SK-N-SH (cell line): ENCODE results near the gene RAB27B. TPM values are rescaled to one million over a fixed set of nuclear protein-coding genes. Genes with fewer than 3 reads are reported as not detected.

ENCODE experiments used
- CTCF ChIA-PET: fragments of 300-600, 350-600 bp; formaldehyde crosslinking; extraction: SDS; loops from one replicate; lab custom pipeline; 2021; lab: Yijun Ruan, JAX
- POLR2A ChIA-PET: fragments of 350-600 bp; sonication (Branson Sonifier 250); formaldehyde crosslinking; extraction: SDS; loops from one replicate; lab custom pipeline; 2020; ENCODE audit warnings: antibody characterized with exemption, inconsistent platforms; lab: Yijun Ruan, JAX
- DNase-seq: peaks from one replicate; pipeline ENCODE4 v3.0.0; 2012
- H2AFZ ChIP-seq: fragments of 200-600 bp; sonication (generic); 2 replicates; pipeline ENCODE4 v1.8.1; 2016; ENCODE audit warnings: antibody characterized with exemption, mild to moderate bottlenecking, low read depth
- H3F3A ChIP-seq: fragments of 200-600 bp; sonication (generic); replicated peaks from 2 replicates; pipeline ENCODE3; 2016; ENCODE audit warnings: antibody characterized with exemption, mild to moderate bottlenecking; ENCODE audit not compliant: insufficient read depth
- H3K27ac ChIP-seq, 2 experiments: fragments of 200-500 bp in 1 of 2; fragments of 200-600 bp in 1 of 2; sonication (Bioruptor generic) in 1 of 2; sonication (generic), shearing (Covaris generic) in 1 of 2; 2 replicates each; pipeline versions ENCODE4 v1.5.1 to v1.6.1; 2014 to 2016; ENCODE audit warnings: low read depth in 2 of 2, inconsistent platforms in 1 of 2, low read length in 1 of 2, mild to moderate bottlenecking in 1 of 2, mixed read lengths in 1 of 2
- H3K27me3 ChIP-seq: fragments of 200-600 bp; sonication (generic), shearing (Covaris generic); 2 replicates; pipeline ENCODE4 v1.6.1; 2016; ENCODE audit warnings: mixed run types; ENCODE audit not compliant: insufficient read depth
- H3K36me3 ChIP-seq, 2 experiments: fragments of 200-500 bp in 1 of 2; fragments of 200-600 bp in 1 of 2; sonication (Bioruptor generic) in 1 of 2; sonication (generic) in 1 of 2; replicated peaks in 1 of 2; 2 replicates each; pipeline versions ENCODE3 to v1.5.1; 2014 to 2016; ENCODE audit warnings: low read length in 1 of 2, mild to moderate bottlenecking in 1 of 2; ENCODE audit not compliant: insufficient read depth in 2 of 2, control insufficient read depth in 1 of 2
- H3K4me1 ChIP-seq, 2 experiments: fragments of 200-500 bp in 1 of 2; fragments of 200-600 bp in 1 of 2; sonication (Bioruptor generic) in 1 of 2; sonication (generic), shearing (Covaris generic) in 1 of 2; 2 replicates each; pipeline versions ENCODE4 v1.5.1 to v1.6.1; 2014 to 2016; ENCODE audit warnings: low read depth in 1 of 2, low read length in 1 of 2, mixed run types in 1 of 2; ENCODE audit not compliant: insufficient read depth in 2 of 2, control insufficient read depth in 1 of 2
- H3K4me2 ChIP-seq: fragments of 200-600 bp; sonication (generic), shearing (Covaris generic); 2 replicates; pipeline ENCODE4 v1.6.1; 2017; ENCODE audit warnings: mixed run types
- H3K4me3 ChIP-seq, 2 experiments: fragments of 200-500 bp in 1 of 2; fragments of 200-600 bp in 1 of 2; sonication (Bioruptor generic) in 1 of 2; sonication (generic), shearing (Covaris generic) in 1 of 2; 2 replicates each; pipeline versions ENCODE4 v1.5.1 to v1.8.1; 2014 to 2016; ENCODE audit warnings: low read depth in 2 of 2, inconsistent platforms in 1 of 2, low read length in 1 of 2, mild to moderate bottlenecking in 1 of 2, mixed read lengths in 1 of 2, moderate library complexity in 1 of 2
- H3K79me2 ChIP-seq: fragments of 200-600 bp; sonication (generic); 2 replicates; pipeline ENCODE4 v1.8.1; 2017; ENCODE audit warnings: mild to moderate bottlenecking; ENCODE audit not compliant: insufficient read depth
- H3K9ac ChIP-seq: fragments of 200-600 bp; sonication (generic); 2 replicates; pipeline ENCODE4 v1.6.1; 2017; ENCODE audit warnings: mixed run types
- H3K9me2 ChIP-seq: fragments of 200-600 bp; sonication (generic); 2 replicates; pipeline ENCODE4 v1.6.1; 2017; ENCODE audit warnings: mixed run types
- H3K9me3 ChIP-seq: fragments of 200-600 bp; sonication (generic); 2 replicates; pipeline ENCODE4 v1.6.1; 2017; ENCODE audit warnings: mixed run types, mild to moderate bottlenecking, moderate library complexity
- H4K20me1 ChIP-seq: fragments of 200-600 bp; sonication (generic); 2 replicates; pipeline ENCODE4 v1.6.1; 2017; ENCODE audit warnings: mild to moderate bottlenecking, mixed run types; ENCODE audit not compliant: insufficient read depth
- CHD2 ChIP-seq: fragments of 150-350 bp; IDR thresholded peaks from 2 replicates; pipeline ENCODE4 v1.6.1; 2018; ENCODE audit warnings: low read length; ENCODE audit not compliant: partially characterized antibody
- FOXJ3 ChIP-seq: sonication (generic); formaldehyde crosslinking; IDR thresholded peaks from 2 replicates; pipeline ENCODE4 v1.5.1; 2020; ENCODE audit warnings: mild to moderate bottlenecking, missing genetic modification reagents
- MXI1 ChIP-seq: IDR thresholded peaks from 2 replicates; pipeline ENCODE4 v1.6.1; 2012; ENCODE audit warnings: mild to moderate bottlenecking, low read depth, low read length, improper control_type of control experiment
- NFIC ChIP-seq: IDR thresholded peaks from 2 replicates; pipeline ENCODE4 v1.4.0; 2012; ENCODE audit warnings: borderline replicate concordance
- NRF1 ChIP-seq: IDR thresholded peaks from 2 replicates; pipeline ENCODE4 v1.6.1; 2012; ENCODE audit warnings: low read depth, mild to moderate bottlenecking, low read length
- RCOR1 ChIP-seq: fragments of 150-350 bp; IDR thresholded peaks from 2 replicates; pipeline ENCODE4 v1.6.1; 2017; ENCODE audit warnings: antibody characterized with exemption, low read length
- RFX5 ChIP-seq: IDR thresholded peaks from 2 replicates; pipeline ENCODE4 v1.6.1; 2012; ENCODE audit warnings: mild to moderate bottlenecking, improper control_type of control experiment, low read length
- RXRA ChIP-seq: IDR thresholded peaks from 2 replicates; pipeline ENCODE4 v1.4.0; 2012; ENCODE audit warnings: low read depth, mild to moderate bottlenecking, borderline replicate concordance
- SIN3A ChIP-seq: IDR thresholded peaks from 2 replicates; pipeline ENCODE4 v1.6.1; 2012; ENCODE audit warnings: low read depth, mild to moderate bottlenecking, low read length, moderate library complexity, borderline replicate concordance
- SMC3 ChIP-seq: IDR thresholded peaks from 2 replicates; pipeline ENCODE4 v1.6.1; 2012; ENCODE audit warnings: low read depth, low read length, improper control_type of control experiment
- TAF1 ChIP-seq: IDR thresholded peaks from 2 replicates; pipeline ENCODE4 v1.6.1; 2012; ENCODE audit warnings: low read depth, mild to moderate bottlenecking, low read length, moderate library complexity, borderline replicate concordance
- TCF12 ChIP-seq: IDR thresholded peaks from 2 replicates; pipeline ENCODE4 v1.4.0; 2012
- YY1 ChIP-seq: IDR thresholded peaks from 2 replicates; pipeline ENCODE4 v1.4.0; 2012; ENCODE audit warnings: low read depth, mild to moderate bottlenecking
- WGBS: methylation state at CpG from one replicate; pipeline ENCODE4 v1.1.6; 2017; ENCODE audit warnings: low lambda C conversion rate; 5-methylcytosine and 5-hydroxymethylcytosine counted together
- polyA plus RNA-seq, 3 experiments: library from polyadenylated mRNA; depleted of rRNA; stranded (reverse); fragments of >200 nt; gene quantifications; 2 replicates each; pipeline ENCODE4 v1.2.3, GENCODE V29; 2012
- TF ChIP-seq, protein P1 (sequence below): fragments of 150-350 bp; IDR thresholded peaks from 2 replicates; pipeline ENCODE4 v1.6.1; 2017; ENCODE audit warnings: antibody characterized with exemption, low read length, low read depth, borderline replicate concordance
- TF ChIP-seq, protein P2 (sequence below): IDR thresholded peaks from 2 replicates; pipeline ENCODE4; 2012
- TF ChIP-seq, protein P3 (sequence below): fragments of 200-600 bp; sonication (generic); IDR thresholded peaks from 2 replicates; pipeline ENCODE4 v1.6.1; 2017; ENCODE audit warnings: antibody characterized with exemption, mild to moderate bottlenecking, moderate library complexity
- TF ChIP-seq, protein P4 (sequence below): IDR thresholded peaks from 2 replicates; pipeline ENCODE4 v1.4.0; 2012; ENCODE audit warnings: low read depth, borderline replicate concordance

The RAB27B gene
- polyA plus RNA-seq, 1 of the 3 experiments (the other 2 are of a cell fraction), result 0.56 TPM

DNA sequence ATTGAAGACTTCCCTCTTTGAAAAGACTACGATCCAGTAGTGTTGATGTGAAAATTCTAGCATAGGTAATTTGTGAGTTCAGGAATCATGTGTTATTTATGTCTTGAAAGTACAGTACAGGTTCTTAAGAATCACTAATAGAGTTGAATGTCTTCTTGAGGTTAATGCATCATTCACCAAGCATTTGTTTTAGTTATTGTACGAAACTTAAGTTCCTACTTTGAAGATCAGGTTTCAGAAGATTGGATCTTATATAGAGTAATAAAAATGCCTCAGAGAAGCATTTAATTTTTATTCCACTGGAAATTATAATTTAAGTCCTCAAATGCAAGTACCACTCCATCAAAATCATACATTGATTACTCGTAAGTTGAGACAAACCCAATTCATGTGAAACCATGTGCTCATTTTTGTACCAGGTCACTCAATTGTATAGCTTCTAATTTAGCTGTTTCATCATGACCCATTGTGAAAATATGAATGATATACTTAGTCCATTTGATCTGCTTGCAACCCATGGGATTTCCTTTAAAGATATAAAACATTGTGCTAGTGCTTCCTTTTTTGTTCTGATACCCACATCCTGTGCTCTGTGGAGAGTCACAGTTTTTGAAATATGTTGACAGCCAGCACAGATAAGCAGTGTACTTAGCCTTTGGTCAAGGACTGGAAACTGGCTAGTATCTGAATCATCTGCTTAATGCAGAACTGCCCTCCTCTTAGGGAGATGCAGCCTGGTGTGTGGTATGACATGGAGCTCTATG lies 22.5 kb upstream of the RAB27B start (continued):
- TF ChIP-seq, protein P1, sequence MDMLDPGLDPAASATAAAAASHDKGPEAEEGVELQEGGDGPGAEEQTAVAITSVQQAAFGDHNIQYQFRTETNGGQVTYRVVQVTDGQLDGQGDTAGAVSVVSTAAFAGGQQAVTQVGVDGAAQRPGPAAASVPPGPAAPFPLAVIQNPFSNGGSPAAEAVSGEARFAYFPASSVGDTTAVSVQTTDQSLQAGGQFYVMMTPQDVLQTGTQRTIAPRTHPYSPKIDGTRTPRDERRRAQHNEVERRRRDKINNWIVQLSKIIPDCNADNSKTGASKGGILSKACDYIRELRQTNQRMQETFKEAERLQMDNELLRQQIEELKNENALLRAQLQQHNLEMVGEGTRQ, result no peak
- TF ChIP-seq YY1 (no peak), SIN3A (peak; percentile 88; the same call in 1 of the 2 replicates), RCOR1 (peak; percentile 79), RFX5 (no peak), MXI1 (peak; percentile 54), TAF1 (0 out of 2 replicates have a peak, but pooled peaks have one; percentile 50)
- TF ChIP-seq, protein P2, sequence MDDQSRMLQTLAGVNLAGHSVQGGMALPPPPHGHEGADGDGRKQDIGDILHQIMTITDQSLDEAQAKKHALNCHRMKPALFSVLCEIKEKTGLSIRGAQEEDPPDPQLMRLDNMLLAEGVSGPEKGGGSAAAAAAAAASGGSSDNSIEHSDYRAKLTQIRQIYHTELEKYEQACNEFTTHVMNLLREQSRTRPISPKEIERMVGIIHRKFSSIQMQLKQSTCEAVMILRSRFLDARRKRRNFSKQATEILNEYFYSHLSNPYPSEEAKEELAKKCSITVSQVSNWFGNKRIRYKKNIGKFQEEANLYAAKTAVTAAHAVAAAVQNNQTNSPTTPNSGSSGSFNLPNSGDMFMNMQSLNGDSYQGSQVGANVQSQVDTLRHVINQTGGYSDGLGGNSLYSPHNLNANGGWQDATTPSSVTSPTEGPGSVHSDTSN, result peak; percentile 98
- TF ChIP-seq, protein P3, sequence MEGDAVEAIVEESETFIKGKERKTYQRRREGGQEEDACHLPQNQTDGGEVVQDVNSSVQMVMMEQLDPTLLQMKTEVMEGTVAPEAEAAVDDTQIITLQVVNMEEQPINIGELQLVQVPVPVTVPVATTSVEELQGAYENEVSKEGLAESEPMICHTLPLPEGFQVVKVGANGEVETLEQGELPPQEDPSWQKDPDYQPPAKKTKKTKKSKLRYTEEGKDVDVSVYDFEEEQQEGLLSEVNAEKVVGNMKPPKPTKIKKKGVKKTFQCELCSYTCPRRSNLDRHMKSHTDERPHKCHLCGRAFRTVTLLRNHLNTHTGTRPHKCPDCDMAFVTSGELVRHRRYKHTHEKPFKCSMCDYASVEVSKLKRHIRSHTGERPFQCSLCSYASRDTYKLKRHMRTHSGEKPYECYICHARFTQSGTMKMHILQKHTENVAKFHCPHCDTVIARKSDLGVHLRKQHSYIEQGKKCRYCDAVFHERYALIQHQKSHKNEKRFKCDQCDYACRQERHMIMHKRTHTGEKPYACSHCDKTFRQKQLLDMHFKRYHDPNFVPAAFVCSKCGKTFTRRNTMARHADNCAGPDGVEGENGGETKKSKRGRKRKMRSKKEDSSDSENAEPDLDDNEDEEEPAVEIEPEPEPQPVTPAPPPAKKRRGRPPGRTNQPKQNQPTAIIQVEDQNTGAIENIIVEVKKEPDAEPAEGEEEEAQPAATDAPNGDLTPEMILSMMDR, result no peak
- TF ChIP-seq, all 33 proteins: peak for 24

DNA sequence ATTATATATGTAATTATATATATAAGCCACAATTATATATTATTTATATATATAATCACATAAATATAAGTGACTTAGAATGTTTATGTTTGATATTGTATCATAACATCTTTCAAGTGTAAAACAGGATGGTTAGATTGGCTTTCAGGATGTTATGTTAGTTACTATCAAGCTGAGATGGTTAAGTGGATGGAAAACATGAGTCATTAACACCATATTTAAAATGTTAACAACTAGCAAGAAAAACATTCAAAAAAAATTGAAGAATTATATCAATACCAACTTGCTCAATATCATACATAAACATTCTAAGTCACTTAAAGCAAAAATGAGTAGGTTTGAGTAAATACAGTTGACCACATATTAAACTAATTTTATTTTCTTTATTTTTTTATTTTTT lies 21.8 kb upstream of the RAB27B start:
- no peaks in the 10 kb centered on the region for H3K36me3 ChIP-seq
- H3K4me2 ChIP-seq, result no peak overlapping the region
- CTCF ChIA-PET, result interaction anchor here (1.1 kb wide), 1 partner anchor 178 kb away, joined by 3 read pairs; no protein-coding TSS in a partner anchor
- TF ChIP-seq TAF1, result no peak
- TF ChIP-seq, all 33 proteins: peak for 0
- Histone ChIP-seq H4K20me1 (no peaks in the 10 kb centered on the region), H3F3A (peaks cover 21% of the 10 kb centered on the region), H3K4me3 (no peak overlapping the region), H2AFZ (no peak overlapping the region), H3K9me2 (no peaks in the 10 kb centered on the region), H3K4me1 (peaks cover 2 to 7% of the 10 kb centered on the region in 2 experiments), H3K9me3 (no peaks in the 10 kb centered on the region), H3K27ac (peak overlapping the region in 1 of 2 experiments; percentile 96; a peak in 3 of 4 replicates), H3K27me3 (no peaks in the 10 kb centered on the region), H3K9ac (no peak overlapping the region), H3K79me2 (no peaks in the 10 kb centered on the region)
- DNase-seq, result no peak
- POLR2A ChIA-PET, result no interaction called here

DNA sequence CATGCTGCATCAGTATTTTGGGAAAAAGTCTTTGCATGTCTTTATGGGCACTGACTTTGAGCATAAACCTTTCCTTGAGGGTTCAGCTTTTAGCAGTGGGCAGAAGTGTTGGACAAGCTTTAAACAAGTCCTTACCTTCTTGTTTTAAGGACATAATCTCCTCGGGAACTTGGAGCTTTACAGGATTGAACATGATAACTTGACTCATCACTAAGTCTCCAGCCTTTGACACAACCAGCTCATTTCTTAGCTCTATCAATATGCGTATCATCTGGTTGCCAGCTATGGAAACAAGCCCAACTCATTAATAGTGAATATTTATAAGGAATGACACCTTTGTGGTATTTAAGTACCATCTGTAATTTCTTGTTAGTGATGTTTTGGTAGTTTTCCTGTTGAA lies 21.0 kb upstream of the RAB27B start:
- Histone ChIP-seq H2AFZ (no peak overlapping the region), H3K4me1 (peaks cover 2 to 7% of the 10 kb centered on the region in 2 experiments), H3K27ac (peak overlapping the region in 1 of 2 experiments; percentile 96; a peak in 1 of 4 replicates), H4K20me1 (no peaks in the 10 kb centered on the region), H3K9me2 (no peaks in the 10 kb centered on the region), H3K27me3 (no peaks in the 10 kb centered on the region), H3K79me2 (no peaks in the 10 kb centered on the region), H3K9me3 (no peaks in the 10 kb centered on the region), H3F3A (peaks cover 21% of the 10 kb centered on the region), H3K36me3 (no peaks in the 10 kb centered on the region), H3K9ac (no peak overlapping the region), H3K4me3 (no peak overlapping the region), H3K4me2 (no peak overlapping the region)
- ChIA-PET CTCF (no interaction called here), POLR2A (no interaction called here)
- TF ChIP-seq, protein P2, result no peak
- TF ChIP-seq RXRA (no peak), SMC3 (no peak), CHD2 (no peak), FOXJ3 (CRISPR knock-in tag) (no peak), NRF1 (no peak), NFIC (no peak), TCF12 (no peak), TAF1 (no peak)
- TF ChIP-seq, protein P4, sequence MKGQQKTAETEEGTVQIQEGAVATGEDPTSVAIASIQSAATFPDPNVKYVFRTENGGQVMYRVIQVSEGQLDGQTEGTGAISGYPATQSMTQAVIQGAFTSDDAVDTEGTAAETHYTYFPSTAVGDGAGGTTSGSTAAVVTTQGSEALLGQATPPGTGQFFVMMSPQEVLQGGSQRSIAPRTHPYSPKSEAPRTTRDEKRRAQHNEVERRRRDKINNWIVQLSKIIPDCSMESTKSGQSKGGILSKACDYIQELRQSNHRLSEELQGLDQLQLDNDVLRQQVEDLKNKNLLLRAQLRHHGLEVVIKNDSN, result no peak
- TF ChIP-seq, protein P1, result no peak
- no peak for DNase-seq
- 97% methylated on average over 2 of the region's 2 CpGs for WGBS
